HepG2 (cell line): ENCODE data around the gene GATB. TPM values are rescaled to one million over a fixed set of nuclear protein-coding genes. Genes with fewer than 3 reads are reported as not detected.

Source experiments
- CEBPB ChIP-seq: IDR thresholded peaks from 2 replicates; pipeline ENCODE4 v1.6.1; 2011; ENCODE audit warnings: low read depth, low read length, improper control_type of control experiment, borderline replicate concordance
- HMG20A ChIP-seq: IDR thresholded peaks from 2 replicates; pipeline ENCODE4 v1.6.1; 2016; ENCODE audit warnings: borderline replicate concordance
- HNRNPL ChIP-seq: fragments of 200-400 bp; formaldehyde crosslinking; IDR thresholded peaks from 2 replicates; pipeline ENCODE4 v1.6.1; 2017; ENCODE audit warnings: mild to moderate bottlenecking, low read depth, low read length
- KAT8 ChIP-seq: IDR thresholded peaks from 2 replicates; pipeline ENCODE4 v1.6.1; 2016; ENCODE audit warnings: missing genetic modification reagents, missing compliant biosample characterization
- NCOR1 ChIP-seq: fragments of 200-600 bp; sonication (generic); IDR thresholded peaks from 2 replicates; pipeline ENCODE4 v1.7.0; 2017; ENCODE audit warnings: antibody characterized with exemption, low read length, borderline replicate concordance
- NR0B2 ChIP-seq: sonication (generic); formaldehyde crosslinking; IDR thresholded peaks from 2 replicates; pipeline ENCODE4 v1.4.0; 2020; ENCODE audit warnings: mild to moderate bottlenecking, missing genetic modification reagents
- RBFOX2 ChIP-seq: fragments of 200-400 bp; formaldehyde crosslinking; IDR thresholded peaks from 2 replicates; pipeline ENCODE4 v1.6.1; 2017; ENCODE audit warnings: low read depth, mild to moderate bottlenecking, low read length
- SIN3A ChIP-seq: IDR thresholded peaks from 2 replicates; pipeline ENCODE4 v1.6.1; 2011; ENCODE audit warnings: low read depth, mild to moderate bottlenecking, control low read depth, low read length, borderline replicate concordance
- XRCC5 ChIP-seq: fragments of 200-400 bp; formaldehyde crosslinking; optimal IDR thresholded peaks from 2 replicates; pipeline ENCODE3; 2017; ENCODE audit warnings: mild to moderate bottlenecking, low read length
- ZNF782 ChIP-seq: sonication (generic); formaldehyde crosslinking; IDR thresholded peaks from 2 replicates; pipeline ENCODE4 v1.4.0; 2020; ENCODE audit warnings: missing genetic modification reagents, mild to moderate bottlenecking, borderline replicate concordance
- polyA plus RNA-seq, 8 experiments: library from polyadenylated mRNA; depleted of rRNA in 3 of 8; stranded (reverse) in 7 of 8; unstranded in 1 of 8; fragments of >200 nt; fragmentation: Illumina TruSeq in 4 of 8; extraction: Trizol in 4 of 8; gene quantifications; 2 replicates each; pipeline versions ENCODE4 v1.2.1 to v1.2.3, GENCODE V29; 2011 to 2016; ENCODE audit warnings: low read depth in 4 of 8, missing spikeins in 1 of 8, mixed read lengths in 1 of 8; ENCODE audit not compliant: insufficient read depth in 1 of 8
- total RNA-seq, 5 experiments: library from RNA; depleted of rRNA; stranded (reverse); fragments of >200 nt; fragmentation: Illumina TruSeq; extraction: Trizol; gene quantifications; 2 replicates each; pipeline ENCODE4 v1.2.3, GENCODE V29; 2016; ENCODE audit warnings: low read depth in 1 of 5
- TF ChIP-seq, protein P1 (sequence below): sonication (generic); formaldehyde crosslinking; IDR thresholded peaks from 2 replicates; pipeline ENCODE4 v1.9.0; 2021; ENCODE audit warnings: mild to moderate bottlenecking, missing genetic modification reagents

Gene GATB
- total and polyA plus RNA-seq, 2 of the 13 experiments (the other 11 are each of a cell fraction or from before 2014, with no cell fraction given) = 32.3 to 32.4 TPM

DNA sequence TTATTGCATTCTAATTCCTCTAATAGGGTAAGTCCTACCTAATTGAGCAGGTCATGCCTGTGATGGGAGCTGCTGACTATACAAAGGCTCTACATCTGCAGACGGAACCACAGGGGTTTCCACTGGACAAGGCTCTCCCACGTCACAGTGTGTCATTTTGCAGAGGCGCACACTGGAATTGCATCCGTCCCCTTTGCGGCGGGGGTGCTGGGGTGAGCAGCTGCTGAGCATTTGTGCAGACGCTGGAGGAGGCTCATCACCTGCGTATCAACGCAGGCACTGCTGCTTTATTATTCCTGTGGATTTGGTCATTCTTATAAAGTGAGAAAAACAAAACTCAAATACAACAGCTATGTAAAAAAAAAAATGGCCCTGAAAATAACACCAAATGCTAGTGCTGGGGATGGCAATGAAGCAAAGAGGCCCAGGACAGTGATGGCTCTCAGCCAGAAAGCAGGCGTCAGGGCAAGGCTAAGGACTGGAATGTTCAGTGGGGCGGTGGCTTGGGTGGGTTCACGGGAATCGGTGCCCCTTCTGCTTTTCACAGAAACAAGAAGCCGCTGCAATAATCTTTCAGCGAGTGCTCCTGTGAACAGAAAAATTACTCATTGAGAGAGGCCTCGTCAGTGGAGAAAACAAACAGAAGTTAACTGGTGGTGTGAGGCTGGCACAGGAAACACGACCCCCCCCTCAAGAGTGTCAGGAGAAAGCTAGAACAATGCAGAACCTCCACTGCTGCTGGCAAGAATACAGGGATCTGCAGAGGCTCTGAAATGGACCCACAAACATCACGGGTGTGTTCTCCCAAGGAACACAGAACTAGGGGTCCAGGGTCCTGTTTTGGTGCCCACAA, 67.8 kb downstream of the GATB start (continued):
- TF ChIP-seq, protein P1, sequence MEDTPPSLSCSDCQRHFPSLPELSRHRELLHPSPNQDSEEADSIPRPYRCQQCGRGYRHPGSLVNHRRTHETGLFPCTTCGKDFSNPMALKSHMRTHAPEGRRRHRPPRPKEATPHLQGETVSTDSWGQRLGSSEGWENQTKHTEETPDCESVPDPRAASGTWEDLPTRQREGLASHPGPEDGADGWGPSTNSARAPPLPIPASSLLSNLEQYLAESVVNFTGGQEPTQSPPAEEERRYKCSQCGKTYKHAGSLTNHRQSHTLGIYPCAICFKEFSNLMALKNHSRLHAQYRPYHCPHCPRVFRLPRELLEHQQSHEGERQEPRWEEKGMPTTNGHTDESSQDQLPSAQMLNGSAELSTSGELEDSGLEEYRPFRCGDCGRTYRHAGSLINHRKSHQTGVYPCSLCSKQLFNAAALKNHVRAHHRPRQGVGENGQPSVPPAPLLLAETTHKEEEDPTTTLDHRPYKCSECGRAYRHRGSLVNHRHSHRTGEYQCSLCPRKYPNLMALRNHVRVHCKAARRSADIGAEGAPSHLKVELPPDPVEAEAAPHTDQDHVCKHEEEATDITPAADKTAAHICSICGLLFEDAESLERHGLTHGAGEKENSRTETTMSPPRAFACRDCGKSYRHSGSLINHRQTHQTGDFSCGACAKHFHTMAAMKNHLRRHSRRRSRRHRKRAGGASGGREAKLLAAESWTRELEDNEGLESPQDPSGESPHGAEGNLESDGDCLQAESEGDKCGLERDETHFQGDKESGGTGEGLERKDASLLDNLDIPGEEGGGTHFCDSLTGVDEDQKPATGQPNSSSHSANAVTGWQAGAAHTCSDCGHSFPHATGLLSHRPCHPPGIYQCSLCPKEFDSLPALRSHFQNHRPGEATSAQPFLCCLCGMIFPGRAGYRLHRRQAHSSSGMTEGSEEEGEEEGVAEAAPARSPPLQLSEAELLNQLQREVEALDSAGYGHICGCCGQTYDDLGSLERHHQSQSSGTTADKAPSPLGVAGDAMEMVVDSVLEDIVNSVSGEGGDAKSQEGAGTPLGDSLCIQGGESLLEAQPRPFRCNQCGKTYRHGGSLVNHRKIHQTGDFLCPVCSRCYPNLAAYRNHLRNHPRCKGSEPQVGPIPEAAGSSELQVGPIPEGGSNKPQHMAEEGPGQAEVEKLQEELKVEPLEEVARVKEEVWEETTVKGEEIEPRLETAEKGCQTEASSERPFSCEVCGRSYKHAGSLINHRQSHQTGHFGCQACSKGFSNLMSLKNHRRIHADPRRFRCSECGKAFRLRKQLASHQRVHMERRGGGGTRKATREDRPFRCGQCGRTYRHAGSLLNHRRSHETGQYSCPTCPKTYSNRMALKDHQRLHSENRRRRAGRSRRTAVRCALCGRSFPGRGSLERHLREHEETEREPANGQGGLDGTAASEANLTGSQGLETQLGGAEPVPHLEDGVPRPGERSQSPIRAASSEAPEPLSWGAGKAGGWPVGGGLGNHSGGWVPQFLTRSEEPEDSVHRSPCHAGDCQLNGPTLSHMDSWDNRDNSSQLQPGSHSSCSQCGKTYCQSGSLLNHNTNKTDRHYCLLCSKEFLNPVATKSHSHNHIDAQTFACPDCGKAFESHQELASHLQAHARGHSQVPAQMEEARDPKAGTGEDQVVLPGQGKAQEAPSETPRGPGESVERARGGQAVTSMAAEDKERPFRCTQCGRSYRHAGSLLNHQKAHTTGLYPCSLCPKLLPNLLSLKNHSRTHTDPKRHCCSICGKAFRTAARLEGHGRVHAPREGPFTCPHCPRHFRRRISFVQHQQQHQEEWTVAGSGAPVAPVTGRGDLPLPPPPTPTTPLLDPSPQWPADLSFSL (CRISPR knock-in tag) = no peak
- no peak for TF ChIP-seq NCOR1
- no peak for TF ChIP-seq XRCC5
- TF ChIP-seq NR0B2 (CRISPR knock-in tag) = no peak
- TF ChIP-seq KAT8 = no peak
- no peak for TF ChIP-seq HNRNPL
- TF ChIP-seq ZNF782 (CRISPR knock-in tag) = no peak
- no peak for TF ChIP-seq CEBPB
- no peak for TF ChIP-seq HMG20A (CRISPR knock-in tag)
- no peak for TF ChIP-seq SIN3A
- no peak for TF ChIP-seq RBFOX2
